GM12801 (cell line): ENCODE results near the gene CD83.

Experiments
- TF ChIP-seq, protein P1 (sequence below): IDR thresholded peaks from one replicate; pipeline ENCODE4 v1.5.1; 2011; ENCODE audit warnings: control low read depth; ENCODE audit not compliant: insufficient read length; ENCODE audit errors: extremely low read depth

The CD83 gene

DNA sequence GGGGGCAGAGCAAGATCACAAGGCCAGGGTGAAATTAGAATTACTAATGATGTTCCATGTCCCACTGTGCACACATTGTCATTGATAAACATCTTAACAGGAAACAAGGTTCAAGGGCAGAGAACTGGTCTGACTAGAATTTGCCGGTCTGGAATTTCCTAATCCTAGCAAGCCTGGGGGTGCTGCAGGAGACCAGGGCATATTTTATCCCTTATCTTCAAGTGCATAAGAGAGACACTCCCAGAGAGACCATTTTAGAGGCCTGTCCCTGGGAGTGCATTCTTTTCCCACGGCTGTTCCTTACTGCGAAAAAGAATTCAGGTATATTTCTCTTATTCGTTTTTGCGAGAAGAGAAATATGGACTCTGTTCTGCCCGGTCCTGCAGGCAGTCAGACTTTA is 41.5 kb downstream of the CD83 start:
- TF ChIP-seq, protein P1, sequence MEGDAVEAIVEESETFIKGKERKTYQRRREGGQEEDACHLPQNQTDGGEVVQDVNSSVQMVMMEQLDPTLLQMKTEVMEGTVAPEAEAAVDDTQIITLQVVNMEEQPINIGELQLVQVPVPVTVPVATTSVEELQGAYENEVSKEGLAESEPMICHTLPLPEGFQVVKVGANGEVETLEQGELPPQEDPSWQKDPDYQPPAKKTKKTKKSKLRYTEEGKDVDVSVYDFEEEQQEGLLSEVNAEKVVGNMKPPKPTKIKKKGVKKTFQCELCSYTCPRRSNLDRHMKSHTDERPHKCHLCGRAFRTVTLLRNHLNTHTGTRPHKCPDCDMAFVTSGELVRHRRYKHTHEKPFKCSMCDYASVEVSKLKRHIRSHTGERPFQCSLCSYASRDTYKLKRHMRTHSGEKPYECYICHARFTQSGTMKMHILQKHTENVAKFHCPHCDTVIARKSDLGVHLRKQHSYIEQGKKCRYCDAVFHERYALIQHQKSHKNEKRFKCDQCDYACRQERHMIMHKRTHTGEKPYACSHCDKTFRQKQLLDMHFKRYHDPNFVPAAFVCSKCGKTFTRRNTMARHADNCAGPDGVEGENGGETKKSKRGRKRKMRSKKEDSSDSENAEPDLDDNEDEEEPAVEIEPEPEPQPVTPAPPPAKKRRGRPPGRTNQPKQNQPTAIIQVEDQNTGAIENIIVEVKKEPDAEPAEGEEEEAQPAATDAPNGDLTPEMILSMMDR, result no peak

DNA sequence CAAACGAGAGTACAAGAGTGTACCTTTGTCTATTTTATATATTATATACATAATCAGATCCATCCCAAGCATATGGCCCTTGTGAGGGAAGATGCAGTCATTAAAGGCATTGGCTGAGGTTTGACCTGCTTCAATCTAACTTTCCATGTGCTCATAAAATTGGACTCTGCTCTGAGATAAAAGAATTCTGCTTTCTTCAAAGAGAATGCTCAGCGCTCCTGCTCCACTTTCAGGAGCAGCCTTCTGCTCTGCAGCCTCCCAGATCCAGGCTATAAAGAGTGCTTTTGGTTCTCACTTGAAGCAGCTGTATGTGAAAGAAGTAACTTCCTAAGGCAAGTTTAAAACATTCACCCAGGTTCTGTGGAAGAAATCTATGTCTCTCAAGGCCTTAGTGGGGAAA is 45.3 kb downstream of the CD83 start:
- TF ChIP-seq, protein P1, result no peak

DNA sequence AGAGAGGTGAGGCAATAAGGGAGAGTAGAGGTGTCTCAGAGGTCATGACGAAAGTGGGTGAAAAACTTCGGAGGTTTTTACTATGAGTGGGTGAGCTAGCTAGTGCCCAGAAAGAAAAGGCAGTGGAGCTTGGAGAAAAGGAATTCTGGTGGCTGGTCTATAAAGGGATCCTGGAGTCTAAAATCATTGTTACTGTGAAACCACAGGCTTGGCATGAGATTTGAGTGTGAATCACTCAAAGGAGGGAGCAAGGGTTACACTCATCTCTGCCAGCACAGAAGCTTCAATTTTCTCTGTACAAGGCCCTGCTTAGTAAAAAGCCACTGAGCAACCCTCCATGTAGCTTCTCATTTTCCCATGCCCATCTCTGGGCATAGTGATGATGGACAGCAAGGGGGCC is 47.5 kb downstream of the CD83 start:
- TF ChIP-seq, protein P1, result no peak

DNA sequence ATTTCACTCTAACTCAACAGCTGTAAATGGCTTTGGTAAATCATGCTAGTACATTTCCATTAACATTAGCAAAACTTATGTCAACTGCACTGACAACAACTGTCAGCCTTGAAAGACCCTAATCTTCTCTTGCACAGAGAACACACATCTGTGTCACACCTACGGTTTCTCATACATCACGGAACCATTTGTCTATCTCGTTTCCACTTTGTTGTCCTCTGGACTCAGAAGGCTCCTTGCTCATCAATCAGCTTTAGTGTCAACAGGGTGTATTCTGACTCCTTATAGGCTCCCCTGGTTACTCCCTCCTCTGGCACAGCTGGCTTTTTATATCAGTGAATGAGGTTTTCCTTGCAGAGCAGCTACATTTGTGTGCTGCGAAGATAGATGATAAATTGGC is 49.3 kb downstream of the CD83 start:
- TF ChIP-seq, protein P1, result no peak

DNA sequence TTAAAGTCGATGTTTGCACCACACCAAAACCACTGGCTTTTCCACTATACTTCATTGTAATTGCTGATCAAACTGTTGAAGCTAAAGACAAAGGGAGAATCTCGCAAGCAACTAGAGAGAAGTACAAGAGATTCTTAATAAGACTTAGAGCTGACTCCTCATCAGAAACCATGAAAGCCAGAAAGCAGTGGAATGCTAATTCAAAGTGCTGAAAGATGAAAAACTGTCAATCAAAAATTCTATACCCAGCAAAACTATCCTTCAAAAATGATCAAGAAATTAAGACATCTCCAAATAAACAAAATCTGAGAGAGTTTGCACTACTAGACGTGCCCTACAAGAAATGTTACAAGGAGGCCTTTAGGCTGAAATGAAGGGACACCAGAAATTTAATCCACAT is 52.6 kb downstream of the CD83 start:
- TF ChIP-seq, protein P1, result no peak

DNA sequence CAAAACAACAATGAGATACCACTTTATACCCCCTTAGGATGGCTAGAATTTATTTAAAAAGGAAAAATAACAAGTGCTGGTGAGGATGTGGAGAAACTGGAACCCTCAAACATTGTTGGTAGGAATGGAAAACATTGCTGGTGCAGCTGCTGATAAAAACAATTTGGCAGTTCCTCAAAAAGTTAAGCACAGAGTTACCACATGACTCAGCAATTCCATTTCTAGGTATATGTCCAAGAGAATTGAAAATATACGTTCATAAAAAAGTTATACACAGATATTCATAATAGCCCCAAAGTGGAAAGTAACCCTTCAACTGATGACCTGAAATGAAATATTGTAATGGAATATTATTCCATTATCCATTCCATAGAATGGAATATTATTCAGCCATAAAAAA is 55.0 kb downstream of the CD83 start:
- TF ChIP-seq, protein P1, result no peak

DNA sequence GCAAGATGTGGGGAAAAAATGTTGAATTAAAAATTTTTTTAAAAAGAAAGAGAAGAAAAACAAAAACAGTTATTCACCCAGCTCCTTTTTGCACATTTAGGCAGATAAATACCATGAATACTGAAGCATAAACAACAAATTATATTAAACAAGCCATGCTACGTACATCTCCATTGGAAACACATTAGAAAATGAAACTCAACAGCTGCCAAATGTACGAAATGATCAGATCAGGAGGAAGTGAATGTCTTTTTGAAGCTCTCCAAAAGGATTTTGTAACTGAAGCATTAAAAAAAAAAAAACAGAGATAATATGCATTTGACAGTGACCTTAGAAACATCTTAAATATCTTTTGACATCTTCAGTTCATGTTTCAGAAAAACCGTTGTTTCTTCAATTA is 56.7 kb downstream of the CD83 start:
- TF ChIP-seq, protein P1, result no peak

DNA sequence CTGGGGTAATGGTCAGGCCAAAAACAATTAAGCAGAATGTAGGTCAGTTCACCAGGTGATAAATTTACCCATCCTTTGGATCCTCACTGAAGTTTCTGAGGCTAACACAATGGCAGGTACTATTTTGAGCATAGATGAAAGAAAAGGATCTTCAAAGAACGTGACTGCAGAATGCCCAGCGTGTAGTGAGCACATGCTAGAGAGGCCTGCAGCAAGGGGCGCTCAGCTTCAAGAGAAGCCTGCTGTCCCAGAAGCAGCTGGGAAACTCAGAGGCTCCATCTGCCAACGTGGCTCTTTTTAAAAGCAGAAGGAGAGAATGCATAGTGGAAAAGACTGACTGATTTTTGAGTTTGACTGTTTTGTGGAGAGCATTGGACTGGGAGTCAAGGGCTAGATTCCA is 57.4 kb downstream of the CD83 start:
- TF ChIP-seq, protein P1, result no peak
